ENCODE data around the gene PRRC2A.

PRRC2A gene

GRCh38 chr6:31622684-31623091 lies 2.2 kb downstream of the PRRC2A start:
- DNase-seq (ENCODE audit: extremely low spot score) = no peak
- TF ChIP-seq NFRKB (IDR thresholded peaks at IDR 0.05) (no peak), FOXK2 (IDR thresholded peaks at IDR 0.05) (no peak), FOXM1 (IDR thresholded peaks at IDR 0.05; ENCODE audit: borderline replicate concordance) (no peak), LEF1 (IDR thresholded peaks at IDR 0.05; ENCODE audit: borderline replicate concordance) (no peak), ARNT (IDR thresholded peaks at IDR 0.05) (no peak), ZNF384 (IDR thresholded peaks at IDR 0.05) (no peak)
- POLR2A ChIA-PET = interaction anchor here (0.8 to 3.3 kb wide), 10 partner anchors 10 to 184 kb away, joined by 3 to 24 read pairs (median 7); partner anchors contain the start of genes ATP6V1G2, BAG6, C6orf47 and DDX39B
- CTCF ChIA-PET = interaction anchor here (0.7 to 1.1 kb wide), 2 partner anchors 38 to 76 kb away, joined by 3 to 4 read pairs; partner anchors contain the start of genes ATP6V1G2 and C6orf47

GRCh38 chr6:31624070-31624469 lies 3.6 kb downstream of the PRRC2A start:
- TF ChIP-seq ELF4 (IDR thresholded peaks at IDR 0.05) (no peak), SP1 (IDR thresholded peaks at IDR 0.05) (no peak), LEF1 (IDR thresholded peaks at IDR 0.05; ENCODE audit: borderline replicate concordance) (no peak), ZNF384 (IDR thresholded peaks at IDR 0.05) (no peak), NFRKB (IDR thresholded peaks at IDR 0.05) (no peak), FOXM1 (IDR thresholded peaks at IDR 0.05; ENCODE audit: borderline replicate concordance) (no peak), TARDBP (IDR thresholded peaks at IDR 0.05) (no peak), L3MBTL2 (conservative IDR thresholded peaks at IDR 0.05) (no peak), HDGF (IDR thresholded peaks at IDR 0.05; ENCODE audit: borderline replicate concordance) (no peak), PKNOX1 (IDR thresholded peaks at IDR 0.05) (no peak), CTBP1 (IDR thresholded peaks at IDR 0.05; ENCODE audit: borderline replicate concordance) (no peak), BHLHE40 (IDR thresholded peaks at IDR 0.05; ENCODE audit: borderline replicate concordance) (no peak), FOXA1 (IDR thresholded peaks at IDR 0.05) (no peak), FOXK2 (IDR thresholded peaks at IDR 0.05) (no peak), SUZ12 (IDR thresholded peaks at IDR 0.05) (no peak), ARNT (IDR thresholded peaks at IDR 0.05) (no peak)
- POLR2A ChIA-PET = interaction anchor here (2.3 kb wide), 1 partner anchor 14 kb away, joined by 6 read pairs; no protein-coding TSS in a partner anchor
- CTCF ChIA-PET = no interaction called here
- DNase-seq (ENCODE audit: extremely low spot score) = no peak

- ChIA-PET POLR2A (interaction anchor here (0.6 kb wide), 1 partner anchor 26 kb away, joined by 3 read pairs; the partner anchor contains the start of gene BAG6), CTCF (no interaction called here)
- TF ChIP-seq FOXM1 (IDR thresholded peaks at IDR 0.05; ENCODE audit: borderline replicate concordance) = no peak
- DNase-seq (ENCODE audit: extremely low spot score) = no peak
These were observed 6.4 kb downstream of the PRRC2A start for GRCh38 chr6:31626952-31627351.

- TF ChIP-seq SUZ12 (IDR thresholded peaks at IDR 0.05) (no peak), LEF1 (IDR thresholded peaks at IDR 0.05; ENCODE audit: borderline replicate concordance) (no peak), FOXA1 (IDR thresholded peaks at IDR 0.05) (no peak), FOXM1 (IDR thresholded peaks at IDR 0.05; ENCODE audit: borderline replicate concordance) (no peak), PKNOX1 (IDR thresholded peaks at IDR 0.05) (no peak), BHLHE40 (IDR thresholded peaks at IDR 0.05; ENCODE audit: borderline replicate concordance) (no peak), ARNT (IDR thresholded peaks at IDR 0.05) (no peak), ELF4 (IDR thresholded peaks at IDR 0.05) (no peak), HDGF (IDR thresholded peaks at IDR 0.05; ENCODE audit: borderline replicate concordance) (no peak)
- ChIA-PET CTCF (no interaction called here), POLR2A (interaction anchor here (1.1 to 1.3 kb wide), 2 partner anchors 9 to 10 kb away, joined by 3 read pairs; no protein-coding TSS in a partner anchor)
- DNase-seq (ENCODE audit: extremely low spot score) = no peak
These were observed 7.3 kb downstream of the PRRC2A start for GRCh38 chr6:31627690-31628287.

GRCh38 chr6:31629014-31629413 lies 8.5 kb downstream of the PRRC2A start:
- TF ChIP-seq CTBP1 (IDR thresholded peaks at IDR 0.05; ENCODE audit: borderline replicate concordance) (no peak), LEF1 (IDR thresholded peaks at IDR 0.05; ENCODE audit: borderline replicate concordance) (no peak), ELF4 (IDR thresholded peaks at IDR 0.05) (no peak), PKNOX1 (IDR thresholded peaks at IDR 0.05) (no peak), BHLHE40 (IDR thresholded peaks at IDR 0.05; ENCODE audit: borderline replicate concordance) (no peak), ARNT (IDR thresholded peaks at IDR 0.05) (no peak), HDGF (IDR thresholded peaks at IDR 0.05; ENCODE audit: borderline replicate concordance) (no peak), L3MBTL2 (conservative IDR thresholded peaks at IDR 0.05) (no peak), NFRKB (IDR thresholded peaks at IDR 0.05) (no peak), FOXK2 (IDR thresholded peaks at IDR 0.05) (no peak), TARDBP (IDR thresholded peaks at IDR 0.05) (no peak), FOXM1 (IDR thresholded peaks at IDR 0.05; ENCODE audit: borderline replicate concordance) (no peak)
- POLR2A ChIA-PET = interaction anchor here (1.0 to 1.7 kb wide), 3 partner anchors 10 to 23 kb away, joined by 3 to 6 read pairs (median 3); partner anchors contain the start of gene BAG6
- CTCF ChIA-PET = interaction anchor here (0.6 kb wide), 1 partner anchor 9 kb away, joined by 3 read pairs; no protein-coding TSS in a partner anchor
- DNase-seq (ENCODE audit: extremely low spot score) = no peak

GRCh38 chr6:31630177-31630934 lies 9.8 kb downstream of the PRRC2A start:
- no peak for DNase-seq (ENCODE audit: extremely low spot score)
- CTCF ChIA-PET = interaction anchor here (0.6 kb wide), 1 partner anchor 142 kb away, joined by 5 read pairs; no protein-coding TSS in a partner anchor
- TF ChIP-seq ARNT (IDR thresholded peaks at IDR 0.05) (no peak), HDGF (IDR thresholded peaks at IDR 0.05; ENCODE audit: borderline replicate concordance) (no peak), FOXM1 (IDR thresholded peaks at IDR 0.05; ENCODE audit: borderline replicate concordance) (no peak), FOXA1 (IDR thresholded peaks at IDR 0.05) (no peak), SUZ12 (IDR thresholded peaks at IDR 0.05) (no peak), SP1 (IDR thresholded peaks at IDR 0.05) (no peak), LEF1 (IDR thresholded peaks at IDR 0.05; ENCODE audit: borderline replicate concordance) (no peak), PKNOX1 (IDR thresholded peaks at IDR 0.05) (no peak), ZNF384 (IDR thresholded peaks at IDR 0.05) (no peak), ELF4 (IDR thresholded peaks at IDR 0.05) (no peak), L3MBTL2 (conservative IDR thresholded peaks at IDR 0.05) (no peak), FOXK2 (IDR thresholded peaks at IDR 0.05) (no peak)
- POLR2A ChIA-PET = interaction anchor here (1.3 to 1.7 kb wide), 2 partner anchors 10 to 14 kb away, joined by 3 to 5 read pairs; no protein-coding TSS in a partner anchor
